Neuronal stem cell (in vitro differentiated cells): ENCODE data around the gene GOLT1B. TPM values are rescaled to one million over a fixed set of nuclear protein-coding genes. Genes with fewer than 3 reads are reported as not detected.
A peak's percentile ranks its signal among the peaks of the same experiment; 100 is the strongest.

Experiments
- DNase-seq: peaks from one replicate; pipeline ENCODE4 v3.0.0-alpha.2; 2013; ENCODE audit warnings: low spot score
- H2AFZ ChIP-seq: one replicate; pipeline ENCODE4 v1.6.1; 2013; ENCODE audit warnings: mild to moderate bottlenecking, low read length, inconsistent platforms
- H2AK5ac ChIP-seq: 2 replicates; pipeline ENCODE4 v1.6.1; 2013; ENCODE audit warnings: low read depth, mild to moderate bottlenecking, inconsistent platforms, low read length, moderate library complexity, mixed read lengths
- H2BK120ac ChIP-seq: 2 replicates; pipeline ENCODE4 v1.6.1; 2013; ENCODE audit warnings: low read depth, mild to moderate bottlenecking, inconsistent platforms, low read length, moderate library complexity, mixed read lengths
- H2BK12ac ChIP-seq: one replicate; pipeline ENCODE4 v1.6.1; 2013; ENCODE audit warnings: low read length, inconsistent platforms
- H2BK15ac ChIP-seq: 2 replicates; pipeline ENCODE4 v1.6.1; 2013; ENCODE audit warnings: mild to moderate bottlenecking, low read length, inconsistent platforms, mixed read lengths
- H2BK5ac ChIP-seq: one replicate; pipeline ENCODE4 v1.6.1; 2013; ENCODE audit warnings: inconsistent platforms, mild to moderate bottlenecking, low read length, moderate library complexity
- H3K14ac ChIP-seq: one replicate; pipeline ENCODE4 v1.6.1; 2013; ENCODE audit warnings: low read length, inconsistent platforms
- H3K18ac ChIP-seq: 2 replicates; pipeline ENCODE4 v1.6.1; 2013; ENCODE audit warnings: low read length, inconsistent platforms
- H3K23ac ChIP-seq: 2 replicates; pipeline ENCODE4 v1.6.1; 2013; ENCODE audit warnings: low read depth, mild to moderate bottlenecking, mixed read lengths, low read length, inconsistent platforms; ENCODE audit not compliant: poor library complexity
- H3K27ac ChIP-seq: replicated peaks from 3 replicates; pipeline ENCODE4 v1.5.1; 2013; ENCODE audit warnings: low read length, inconsistent platforms
- H3K27me3 ChIP-seq, 3 experiments: 2 replicates each; pipeline ENCODE4 v1.6.1; 2013; ENCODE audit warnings: low read length in 3 of 3, mild to moderate bottlenecking in 2 of 3, inconsistent platforms in 1 of 3, low read depth in 1 of 3, mixed read lengths in 1 of 3, moderate library complexity in 1 of 3; ENCODE audit not compliant: control insufficient read depth in 3 of 3, insufficient read depth in 3 of 3
- H3K36me3 ChIP-seq, 2 donors: replicated peaks in 1 of 2; 2 replicates each; pipeline ENCODE4 v1.6.1; 2013; ENCODE audit warnings: low read length in 2 of 2; ENCODE audit not compliant: control insufficient read depth in 2 of 2, insufficient read depth in 2 of 2
- H3K4ac ChIP-seq: 2 replicates; pipeline ENCODE4 v1.6.1; 2013; ENCODE audit warnings: inconsistent platforms, mild to moderate bottlenecking, low read length, moderate library complexity
- H3K4me1 ChIP-seq, 2 donors: 1 replicate in 1 of 2; 2 replicates in 1 of 2; pipeline ENCODE4 v1.6.1; 2013; ENCODE audit warnings: low read length in 2 of 2, low read depth in 1 of 2; ENCODE audit not compliant: control insufficient read depth in 2 of 2, insufficient read depth in 1 of 2
- H3K4me2 ChIP-seq: one replicate; pipeline ENCODE4 v1.6.1; 2013; ENCODE audit warnings: mild to moderate bottlenecking, low read length, inconsistent platforms; ENCODE audit not compliant: insufficient read depth, poor library complexity, severe bottlenecking
- H3K4me3 ChIP-seq, 2 donors: 2 replicates each; pipeline ENCODE4 v1.5.1; 2013; ENCODE audit warnings: low read length in 2 of 2, mild to moderate bottlenecking in 2 of 2, inconsistent platforms in 1 of 2, moderate library complexity in 1 of 2
- H3K79me1 ChIP-seq: one replicate; pipeline ENCODE4 v1.6.1; 2013; ENCODE audit warnings: low read depth, mild to moderate bottlenecking, inconsistent platforms, low read length, moderate library complexity
- H3K9ac ChIP-seq: one replicate; pipeline ENCODE4 v1.6.1; 2013; ENCODE audit warnings: mild to moderate bottlenecking, low read depth, low read length, inconsistent platforms; ENCODE audit not compliant: poor library complexity
- H3K9me3 ChIP-seq, 2 donors: replicated peaks in 1 of 2; 2 replicates each; pipeline versions ENCODE3 to v1.6.1; 2013; ENCODE audit warnings: low read length in 2 of 2, mild to moderate bottlenecking in 2 of 2, inconsistent platforms in 1 of 2, low read depth in 1 of 2, mixed read lengths in 1 of 2, moderate library complexity in 1 of 2; ENCODE audit not compliant: control insufficient read depth in 2 of 2, insufficient read depth in 1 of 2
- H4K8ac ChIP-seq: one replicate; pipeline ENCODE4 v1.6.1; 2013; ENCODE audit warnings: low read depth, mild to moderate bottlenecking, inconsistent platforms, low read length, moderate library complexity
- H4K91ac ChIP-seq: one replicate; pipeline ENCODE4 v1.6.1; 2013; ENCODE audit warnings: low read length, low read depth, mild to moderate bottlenecking, inconsistent platforms; ENCODE audit not compliant: poor library complexity
- WGBS, 2 donors: extraction: QIAGEN DNeasy Blood & Tissue Kit; methylation state at CpG; one replicate each; pipeline ENCODE4 v1.1.7; 2013; ENCODE audit warnings: missing lambda C conversion rate in 2 of 2, mixed read lengths in 1 of 2; ENCODE audit not compliant: insufficient read length in 2 of 2, insufficient replicate concordance in 1 of 2; ENCODE audit errors: extremely low coverage in 2 of 2; 5-methylcytosine and 5-hydroxymethylcytosine counted together
- polyA plus RNA-seq, 2 experiments: library from polyadenylated mRNA; stranded (reverse); fragments of 200-250 nt; gene quantifications; one replicate each; pipeline ENCODE4 v1.2.3, GENCODE V29; 2013

The GOLT1B gene, protein sequence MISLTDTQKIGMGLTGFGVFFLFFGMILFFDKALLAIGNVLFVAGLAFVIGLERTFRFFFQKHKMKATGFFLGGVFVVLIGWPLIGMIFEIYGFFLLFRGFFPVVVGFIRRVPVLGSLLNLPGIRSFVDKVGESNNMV
- 30.7 TPM for polyA plus RNA-seq (2013, experiment 1 of 2)
- 31.9 TPM for polyA plus RNA-seq (2013, experiment 2 of 2)

DNA sequence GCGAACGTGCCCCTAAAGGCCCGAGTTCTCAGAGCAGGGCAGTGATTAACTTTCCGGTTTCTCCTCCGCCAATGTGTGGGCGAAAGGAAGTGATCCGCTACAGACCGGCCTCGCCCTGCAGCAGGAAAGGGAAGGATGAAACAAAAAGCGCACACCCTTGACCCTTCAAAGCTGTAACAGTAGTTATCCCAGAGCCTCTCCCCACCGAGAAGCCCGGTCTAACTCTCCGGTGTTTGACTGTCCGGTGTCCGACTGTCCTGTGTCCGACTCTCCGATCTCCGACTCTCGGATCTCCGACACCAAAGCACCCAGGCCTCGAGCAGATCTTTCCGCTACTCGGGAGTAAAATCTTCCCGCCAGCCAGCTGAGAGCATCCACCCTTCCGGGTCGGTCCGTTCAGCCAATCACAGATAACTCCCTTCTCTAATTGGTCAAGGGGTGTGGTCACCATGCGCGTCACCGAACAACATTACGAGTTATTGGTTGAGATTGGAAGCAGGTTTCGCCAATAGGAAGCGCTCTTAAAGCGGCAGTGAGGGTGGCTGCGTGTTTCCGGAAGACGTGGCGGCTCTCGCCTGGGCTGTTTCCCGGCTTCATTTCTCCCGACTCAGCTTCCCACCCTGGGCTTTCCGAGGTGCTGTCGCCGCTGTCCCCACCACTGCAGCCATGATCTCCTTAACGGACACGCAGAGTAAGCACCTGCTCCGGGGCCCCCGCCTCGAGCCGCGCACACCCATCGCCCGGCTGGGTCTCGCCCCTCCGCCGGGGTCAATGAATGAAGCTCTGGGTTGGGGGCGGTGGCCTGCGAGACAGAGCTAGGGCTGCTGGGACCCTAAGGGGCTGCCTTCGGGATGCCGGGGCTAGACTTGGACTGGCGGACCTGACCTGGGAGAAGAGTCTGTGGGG, at the start of gene GOLT1B, which contains the start of gene RECQL:
Gene GOLT1B (plus strand): TSS at position 532 of the 906 bp plus-strand sequence. CDS start 135 bp downstream, at position 667.
Gene RECQL (minus strand): TSS at position 378 of the 906 bp plus-strand sequence. CDS start 2,065 bp downstream, outside the sequence.
- no peak within 1 kb of the TSS for H2BK120ac ChIP-seq
- no peak within 1 kb of the TSS for H3K14ac ChIP-seq
- no peak within 1 kb of the TSS for H4K8ac ChIP-seq
- H3K27me3 ChIP-seq: no peaks in the 10 kb centered on the region
- peak within 1 kb of the TSS; percentile 63 for H3K18ac ChIP-seq
- no CpG with 5 or more reads among the region's 61 CpGs for WGBS, 2 donors
- peak within 1 kb of the TSS; percentile 77 for H3K27ac ChIP-seq
- DNase-seq: peak; percentile 96
- H3K79me1 ChIP-seq: peaks cover 3% of the 10 kb centered on the region
- H2AK5ac ChIP-seq: no peak within 1 kb of the TSS
- peak within 1 kb of the TSS; percentile 93 for H2AFZ ChIP-seq
- H3K4me3 ChIP-seq: peak within 1 kb of the TSS; percentile 63 to 96
- H3K4me1 ChIP-seq: peaks cover 3 to 14% of the 10 kb centered on the region in 2 donors
- peaks cover 6 to 28% of the 10 kb centered on the region in 2 donors for H3K36me3 ChIP-seq
- H3K4me2 ChIP-seq: peak within 1 kb of the TSS; percentile 58
- no peak within 1 kb of the TSS for H2BK15ac ChIP-seq
- H3K23ac ChIP-seq: peak within 1 kb of the TSS; percentile 27
- H4K91ac ChIP-seq: no peak within 1 kb of the TSS
- H3K4ac ChIP-seq: no peak within 1 kb of the TSS
- no peaks in the 10 kb centered on the region for H3K9me3 ChIP-seq
- H2BK12ac ChIP-seq: no peak within 1 kb of the TSS
- H3K9ac ChIP-seq: peak within 1 kb of the TSS; percentile 74
- no peak within 1 kb of the TSS for H2BK5ac ChIP-seq

DNA sequence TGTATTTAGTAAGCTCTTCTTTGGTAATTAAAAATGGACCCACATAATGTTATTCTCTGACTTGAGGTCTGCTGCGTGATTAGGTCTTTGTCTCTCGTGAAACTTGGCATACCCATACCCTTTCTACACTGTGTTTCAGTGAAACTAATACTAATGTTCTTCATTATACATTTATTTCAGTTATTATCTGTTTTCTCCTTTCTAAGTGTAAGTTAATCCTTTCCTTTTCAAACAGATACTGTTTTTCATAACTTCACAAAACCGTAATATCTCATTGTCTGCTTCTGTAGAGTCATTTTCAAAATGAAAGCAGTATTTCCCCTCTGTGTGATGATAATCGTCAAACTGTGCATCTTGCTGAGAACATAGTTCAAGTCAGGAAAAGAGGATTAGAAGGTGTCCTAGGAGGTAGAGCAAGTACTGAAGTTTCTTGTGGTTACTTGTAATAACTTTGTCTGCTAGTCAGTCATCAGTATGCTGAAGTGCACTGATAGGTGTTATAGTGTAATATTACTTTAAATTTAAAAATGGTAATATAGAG, 48.2 kb upstream of the GOLT1B start:
- Histone ChIP-seq H3K14ac (no peak overlapping the region), H3K9ac (no peak overlapping the region), H2BK5ac (no peak overlapping the region), H2AFZ (no peak overlapping the region), H2AK5ac (no peak overlapping the region), H3K79me1 (no peaks in the 10 kb centered on the region), H3K4me2 (no peak overlapping the region), H2BK120ac (no peak overlapping the region), H2BK12ac (no peak overlapping the region), H3K18ac (no peak overlapping the region), H3K36me3 (peaks cover 0 to 33% of the 10 kb centered on the region in 2 donors), H3K23ac (no peak overlapping the region), H3K9me3 (no peaks in the 10 kb centered on the region), H3K4me3 (no peak overlapping the region), H4K91ac (no peak overlapping the region), H3K4me1 (no peaks in the 10 kb centered on the region), H4K8ac (no peak overlapping the region), H3K27ac (no peak overlapping the region), H2BK15ac (no peak overlapping the region), H3K27me3 (no peaks in the 10 kb centered on the region), H3K4ac (no peak overlapping the region)
- WGBS, 2 donors: no CpG with 5 or more reads among the region's 4 CpGs
- DNase-seq: no peak

DNA sequence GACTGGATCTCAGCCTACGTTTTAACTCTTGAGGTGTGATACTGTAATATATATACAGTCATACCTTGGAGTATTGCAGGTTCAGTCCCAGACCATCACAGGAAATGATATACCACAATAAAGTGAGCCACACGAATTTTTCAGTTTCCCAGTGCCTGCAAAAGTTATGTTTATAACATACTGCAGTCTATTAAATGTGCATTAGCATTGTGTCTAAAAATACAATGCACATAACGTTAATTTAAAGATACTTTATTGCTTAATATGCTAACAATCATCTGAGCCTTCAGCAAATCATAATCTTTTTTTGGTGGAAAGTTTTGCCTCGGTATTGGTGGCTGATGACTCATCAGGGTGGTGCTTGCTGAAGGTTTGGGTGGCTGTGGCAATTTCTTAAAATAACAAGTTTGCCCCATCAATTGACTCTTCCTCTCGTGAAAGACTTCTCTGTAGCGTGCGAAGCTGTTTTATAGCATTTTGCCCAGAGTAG, 45.3 kb upstream of the GOLT1B start:
- no CpG with 5 or more reads among the region's 7 CpGs for WGBS, 2 donors
- no peak overlapping the region for H4K8ac ChIP-seq

More for the DNA sequence above, 45.3 kb upstream of the GOLT1B start:
- no peak overlapping the region for H4K91ac ChIP-seq
- H3K9ac ChIP-seq: no peak overlapping the region
- no peak overlapping the region for H2BK12ac ChIP-seq
- no peak overlapping the region for H3K4ac ChIP-seq
- no peaks in the 10 kb centered on the region for H3K9me3 ChIP-seq
- H3K27ac ChIP-seq: no peak overlapping the region
- H3K27me3 ChIP-seq: no peaks in the 10 kb centered on the region
- H3K4me2 ChIP-seq: no peak overlapping the region
- no peak overlapping the region for H3K18ac ChIP-seq
- H3K14ac ChIP-seq: no peak overlapping the region
- DNase-seq: no peak
- no peak overlapping the region for H2AK5ac ChIP-seq
- no peak overlapping the region for H2BK120ac ChIP-seq
- H3K23ac ChIP-seq: no peak overlapping the region
- no peaks in the 10 kb centered on the region for H3K4me1 ChIP-seq
- no peak overlapping the region for H3K4me3 ChIP-seq
- H2BK15ac ChIP-seq: no peak overlapping the region
- no peak overlapping the region for H2BK5ac ChIP-seq
- no peak overlapping the region for H2AFZ ChIP-seq
- H3K36me3 ChIP-seq: peaks cover 0 to 26% of the 10 kb centered on the region in 2 donors
- no peaks in the 10 kb centered on the region for H3K79me1 ChIP-seq
